ENCODE measurements around the gene ZBTB34.

ZBTB34 gene

DNA sequence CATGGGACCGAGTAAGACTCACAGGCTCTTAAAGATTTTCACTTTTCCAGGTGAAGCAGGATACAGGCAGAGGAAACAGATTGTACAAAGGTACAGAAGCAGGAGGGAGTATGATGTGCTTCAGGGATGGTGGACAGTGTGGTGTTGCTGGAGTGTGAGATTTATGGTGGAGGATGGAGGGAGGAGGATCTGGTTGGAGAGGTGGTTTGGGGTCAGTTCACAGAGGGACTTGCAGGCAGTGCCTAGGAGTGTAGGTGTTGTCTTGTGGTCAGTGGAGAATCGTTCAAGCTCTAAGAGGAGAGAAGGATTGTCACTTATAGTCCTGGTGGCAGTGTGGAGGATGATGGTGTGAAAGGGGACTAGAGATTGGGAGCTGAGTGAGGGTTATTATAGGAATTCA is 65.9 kb downstream of the ZBTB34 start:
- no peak for DNase-seq (ENCODE audit: low read depth)

DNA sequence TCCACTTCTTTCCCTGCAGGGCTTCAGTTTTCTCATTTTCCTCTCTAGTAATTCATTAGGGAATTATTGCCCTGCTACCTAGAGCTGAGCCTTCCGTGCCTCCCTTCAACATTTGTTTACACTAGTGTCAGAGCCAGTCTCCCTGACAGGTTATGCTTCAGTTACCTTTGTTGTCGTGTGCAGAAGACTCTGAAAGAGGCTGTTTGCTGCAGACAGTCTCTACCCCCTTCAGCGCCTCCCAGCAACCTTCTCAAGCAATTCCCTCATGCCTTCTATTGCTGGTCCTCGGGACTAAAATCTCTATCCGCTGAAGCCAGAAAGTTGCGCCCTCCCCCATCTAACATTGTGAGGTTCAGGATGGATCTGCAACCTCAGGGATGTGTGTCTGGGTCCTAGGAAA is 67.0 kb downstream of the ZBTB34 start:
- no peak for DNase-seq (ENCODE audit: low read depth)

DNA sequence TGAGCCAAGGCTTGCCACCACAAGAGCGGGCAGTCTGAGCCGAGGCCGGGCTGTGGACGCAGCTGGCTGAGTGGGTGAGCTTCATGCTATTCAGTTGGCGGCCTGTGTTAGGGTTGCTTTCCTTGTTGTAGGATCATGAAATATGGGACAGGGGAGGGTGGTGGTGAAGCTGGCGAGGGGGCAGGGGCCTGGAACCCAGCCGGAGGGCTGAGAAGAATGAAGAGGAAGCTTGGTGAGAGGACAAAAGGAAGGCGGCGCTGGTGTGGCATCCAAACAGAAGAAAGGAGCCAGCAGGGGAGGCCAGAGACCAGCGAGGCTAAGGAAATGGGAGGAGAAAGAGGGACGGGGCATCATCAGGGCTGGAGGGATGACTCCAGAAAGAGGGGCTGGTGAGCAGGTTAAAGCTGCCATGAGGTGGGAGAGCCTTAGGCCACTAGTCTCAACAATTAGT is 72.5 kb downstream of the ZBTB34 start:
- no peak for DNase-seq (ENCODE audit: low read depth)

DNA sequence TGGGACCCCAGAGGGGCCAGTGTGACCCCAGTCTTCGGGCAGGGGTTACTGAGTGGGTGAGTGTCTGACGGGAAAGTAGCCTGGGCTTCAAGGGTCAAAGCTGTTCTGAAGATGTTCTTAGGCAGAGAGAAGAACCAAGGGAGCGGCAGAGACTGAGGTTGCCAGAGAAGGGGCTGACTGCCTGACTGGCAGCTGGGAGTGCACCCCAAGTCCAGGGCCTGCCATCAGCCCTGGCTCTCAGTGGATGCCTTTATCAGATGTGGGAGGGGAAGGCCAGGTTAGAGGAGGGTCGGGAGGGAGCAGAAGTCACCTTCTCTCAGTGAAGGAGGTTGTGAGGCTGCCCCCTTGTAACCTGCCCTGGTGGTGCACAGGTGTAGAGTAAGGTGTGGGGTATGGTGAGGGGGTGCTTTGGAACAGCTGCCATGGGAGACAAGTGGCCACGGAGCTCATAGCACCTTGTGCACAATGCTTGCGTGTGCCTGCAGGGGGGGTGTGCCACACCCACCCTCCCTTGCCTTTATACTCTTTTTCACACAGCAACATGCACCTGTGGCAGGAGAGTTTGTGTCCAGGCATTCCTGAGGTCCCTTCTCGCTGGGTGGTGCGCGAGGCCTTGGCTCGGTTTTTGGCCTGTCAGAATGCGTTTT is 73.0 kb downstream of the ZBTB34 start:
- no peak for DNase-seq (ENCODE audit: low read depth)

DNA sequence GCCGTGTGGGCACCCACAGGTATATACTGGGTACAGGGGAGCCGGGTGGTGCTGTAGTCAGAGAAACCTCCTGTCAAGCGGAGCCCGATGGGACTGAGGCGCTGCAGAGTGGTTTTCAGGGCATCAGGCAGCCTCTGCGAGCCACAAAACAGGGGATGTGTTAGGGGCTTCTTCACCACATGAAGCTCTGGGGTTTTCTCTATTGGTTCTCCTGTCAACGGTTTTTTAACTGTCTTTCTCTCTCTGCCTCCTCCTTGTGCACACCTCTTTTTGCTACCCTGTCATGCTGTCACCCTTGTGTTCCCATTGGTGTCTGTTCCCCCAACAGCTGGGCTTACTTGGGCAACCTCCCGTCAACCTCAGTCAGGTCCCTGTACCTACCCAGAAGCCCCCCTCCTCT is 74.0 kb downstream of the ZBTB34 start:
- DNase-seq (ENCODE audit: low read depth), result no peak

Measured in activated gamma-delta T cell treated with anti-CD3 and anti-CD28 coated beads, Interleukin-2, amount 50 U/mL, for 16 hours (primary cell).